Loucy (cell line): ENCODE measurements around the gene RNF7.

Experiments
- EZH2phosphoT487 ChIP-seq: fragments of 200-600 bp; IDR thresholded peaks from 2 replicates; pipeline ENCODE4 v1.6.1; 2018; ENCODE audit warnings: antibody characterized with exemption, mild to moderate bottlenecking, moderate library complexity, borderline replicate concordance
- TF ChIP-seq, protein P1 (sequence below): fragments of 200-600 bp; sonication (generic); conservative IDR thresholded peaks from 2 replicates; pipeline ENCODE4 v1.5.1; 2014; ENCODE audit warnings: mild to moderate bottlenecking, antibody characterized with exemption, low read length

DNA sequence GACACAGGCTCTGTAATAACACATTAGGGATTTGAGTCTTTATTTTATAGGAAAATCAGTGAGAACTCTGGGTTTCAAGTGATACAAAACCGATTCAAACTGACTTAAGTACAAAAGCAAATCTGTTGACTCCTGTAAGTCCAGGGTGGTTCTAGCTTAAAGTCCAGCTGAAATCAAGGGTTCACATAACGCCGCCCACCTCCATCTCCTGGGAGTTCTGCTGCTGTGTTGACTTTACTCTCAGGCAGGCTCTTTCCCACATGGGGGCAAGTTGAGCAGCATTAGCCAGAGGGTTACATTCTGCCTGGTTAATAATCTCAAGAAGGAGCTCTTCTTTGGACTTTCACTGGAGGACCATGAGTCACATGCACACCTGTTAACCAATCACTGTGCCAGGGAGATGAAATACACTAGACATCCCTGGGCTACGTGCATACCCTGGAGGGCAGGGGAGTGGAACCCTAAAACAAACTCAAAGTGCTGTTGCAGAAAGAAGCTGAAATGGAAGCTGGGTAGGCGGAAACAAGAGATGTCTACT is 9.7 kb upstream of the RNF7 start:
- TF ChIP-seq, protein P1, sequence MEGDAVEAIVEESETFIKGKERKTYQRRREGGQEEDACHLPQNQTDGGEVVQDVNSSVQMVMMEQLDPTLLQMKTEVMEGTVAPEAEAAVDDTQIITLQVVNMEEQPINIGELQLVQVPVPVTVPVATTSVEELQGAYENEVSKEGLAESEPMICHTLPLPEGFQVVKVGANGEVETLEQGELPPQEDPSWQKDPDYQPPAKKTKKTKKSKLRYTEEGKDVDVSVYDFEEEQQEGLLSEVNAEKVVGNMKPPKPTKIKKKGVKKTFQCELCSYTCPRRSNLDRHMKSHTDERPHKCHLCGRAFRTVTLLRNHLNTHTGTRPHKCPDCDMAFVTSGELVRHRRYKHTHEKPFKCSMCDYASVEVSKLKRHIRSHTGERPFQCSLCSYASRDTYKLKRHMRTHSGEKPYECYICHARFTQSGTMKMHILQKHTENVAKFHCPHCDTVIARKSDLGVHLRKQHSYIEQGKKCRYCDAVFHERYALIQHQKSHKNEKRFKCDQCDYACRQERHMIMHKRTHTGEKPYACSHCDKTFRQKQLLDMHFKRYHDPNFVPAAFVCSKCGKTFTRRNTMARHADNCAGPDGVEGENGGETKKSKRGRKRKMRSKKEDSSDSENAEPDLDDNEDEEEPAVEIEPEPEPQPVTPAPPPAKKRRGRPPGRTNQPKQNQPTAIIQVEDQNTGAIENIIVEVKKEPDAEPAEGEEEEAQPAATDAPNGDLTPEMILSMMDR, result no peak
- TF ChIP-seq EZH2phosphoT487, result no peak
